ENCODE results near the gene TRAM1L1.

Gene TRAM1L1

DNA sequence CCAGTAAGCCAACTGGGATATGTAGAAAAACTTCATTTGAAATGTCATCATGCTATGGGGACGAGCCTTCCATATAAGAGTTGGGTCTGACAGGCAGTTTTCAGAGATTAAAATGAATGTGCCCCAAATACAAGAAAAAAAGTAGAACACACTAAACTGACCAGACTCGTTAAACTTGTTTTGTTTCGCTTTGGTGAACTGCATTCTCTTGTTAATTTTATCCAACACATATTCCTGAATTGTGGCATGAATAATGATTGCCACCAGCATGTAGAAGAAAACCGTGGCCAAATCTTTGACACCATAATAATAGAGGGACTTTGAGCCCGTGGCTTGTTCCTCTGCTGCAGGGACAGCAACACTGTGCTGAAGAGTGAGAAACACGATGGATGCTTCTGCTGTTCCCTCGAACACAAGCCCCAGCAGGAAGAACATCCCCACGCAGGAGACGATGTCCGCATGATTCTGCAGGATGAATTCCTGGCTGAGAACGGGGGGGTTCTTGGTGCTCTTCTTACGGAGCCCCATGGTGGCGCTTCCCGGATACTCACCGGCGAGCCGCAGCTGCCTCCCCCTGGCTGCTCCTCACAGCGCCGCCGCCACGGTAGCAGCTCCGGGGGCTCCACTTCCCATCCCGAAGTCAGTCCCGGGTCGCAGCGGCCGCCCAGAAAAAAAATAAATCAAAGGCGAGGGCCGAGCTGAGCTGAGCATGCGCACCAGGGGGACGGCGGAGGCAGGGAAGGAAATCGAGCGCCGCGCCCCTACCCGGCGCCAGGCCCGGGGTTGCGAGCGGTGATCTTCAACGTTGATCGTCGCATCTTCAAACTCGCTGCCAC is at the start of gene TRAM1L1:
TSS of gene TRAM1L1 (minus strand) at position 711 of the 836 bp plus-strand sequence. CDS start at position 528, 183 bp downstream.
- DNase-seq (ENCODE audit: low read depth in 2 of 2): peak in 1 of 2 donors; percentile 0

DNA sequence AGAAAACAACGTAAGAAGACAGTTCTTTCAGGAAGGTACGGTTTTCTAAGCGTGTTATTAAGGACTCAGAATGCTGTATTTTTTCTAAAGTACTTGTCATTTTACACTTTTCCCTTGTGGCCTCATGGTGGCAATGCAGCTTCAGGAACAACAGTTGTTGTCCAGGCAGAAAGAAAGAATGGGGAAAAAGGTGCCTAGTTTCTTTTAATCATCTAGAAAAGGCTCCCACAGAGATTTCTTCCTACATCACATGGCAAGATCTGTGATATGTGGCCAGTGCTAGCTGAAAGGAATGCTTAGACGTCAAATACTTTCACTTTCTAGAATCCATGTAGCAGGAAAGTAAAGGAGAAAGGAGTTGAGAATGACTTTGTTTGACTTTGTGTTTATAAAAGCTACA is 49.0 kb upstream of the TRAM1L1 start:
- no peak for DNase-seq (ENCODE audit: low read depth in 2 of 2)

DNA sequence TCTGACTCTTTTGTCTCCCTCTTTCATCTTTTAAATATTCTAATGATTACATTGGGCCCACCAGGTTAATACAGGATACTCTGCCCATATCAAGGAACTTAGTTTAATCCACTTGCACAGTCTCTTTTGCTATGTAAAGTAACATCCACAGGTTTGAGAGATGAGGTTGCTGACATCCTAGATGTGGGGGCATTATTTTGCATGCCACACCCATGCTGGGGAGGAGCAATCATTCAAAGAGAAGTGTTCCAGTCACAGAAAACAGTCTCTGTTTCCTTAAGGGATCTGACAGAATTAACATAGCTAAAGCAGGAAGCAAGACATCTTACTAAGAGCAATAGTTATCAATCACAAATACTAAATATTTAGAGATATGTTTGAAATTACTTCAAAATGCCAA is 11.5 kb upstream of the TRAM1L1 start:
- DNase-seq (ENCODE audit: low read depth in 2 of 2): no peak

DNA sequence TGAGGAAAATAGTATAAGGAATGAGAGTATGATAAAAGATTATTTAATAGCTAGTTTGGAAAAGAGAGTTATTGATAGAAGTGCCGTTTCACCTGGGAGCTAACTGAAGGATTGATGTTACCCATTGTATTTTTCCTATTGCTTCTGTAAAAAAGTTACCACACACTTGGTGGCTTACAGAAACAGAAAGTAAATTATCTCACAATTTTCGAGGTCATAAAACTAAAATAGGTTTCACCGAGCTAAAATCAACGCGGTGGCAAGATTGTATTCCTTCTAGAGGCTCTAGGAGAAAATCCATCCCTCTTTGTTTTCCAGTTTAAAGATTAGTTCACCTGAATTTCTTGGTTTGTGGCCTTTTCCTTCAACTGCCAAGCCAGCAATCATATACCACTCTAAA is 11.1 kb upstream of the TRAM1L1 start:
- DNase-seq (ENCODE audit: low read depth in 2 of 2): no peak

DNA sequence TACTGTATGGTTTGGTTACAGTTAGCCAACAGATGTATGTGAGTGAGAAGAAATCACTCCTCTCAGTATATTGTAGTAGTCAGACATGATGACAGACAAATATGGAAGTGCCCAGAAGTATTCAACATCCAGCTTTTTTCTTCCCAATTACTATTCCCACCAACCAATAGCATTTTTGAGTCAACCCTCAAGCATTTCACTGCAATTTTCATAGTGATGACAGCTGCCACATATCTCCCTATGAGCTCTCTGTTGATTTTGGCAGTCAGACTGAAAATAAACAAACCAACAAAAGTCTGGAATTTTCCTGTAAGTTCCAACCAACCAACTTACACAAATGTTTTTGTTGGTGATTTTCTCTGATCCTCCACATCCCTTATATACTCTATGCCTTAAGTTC is 8.2 kb upstream of the TRAM1L1 start:
- DNase-seq (ENCODE audit: low read depth in 2 of 2): no peak

DNA sequence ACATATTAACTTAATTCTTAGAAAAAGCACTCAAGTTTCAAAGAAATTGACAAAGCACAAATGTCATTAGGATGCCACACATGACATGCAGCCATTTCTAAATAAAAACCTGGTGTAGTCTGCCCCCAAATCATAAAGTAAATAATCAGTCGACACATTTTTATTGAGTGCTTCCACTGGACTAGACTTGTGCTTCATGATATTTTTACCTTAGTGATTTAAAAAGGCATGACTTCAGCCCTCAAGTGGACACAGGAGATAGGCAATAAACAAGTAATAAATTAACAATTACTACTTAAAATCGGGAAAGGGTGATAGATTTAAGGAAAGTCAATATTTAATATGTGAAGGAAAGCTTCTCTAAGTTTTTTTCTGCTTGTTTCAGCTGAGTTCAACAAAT is 7.6 kb downstream of the TRAM1L1 start:
- no peak for DNase-seq (ENCODE audit: low read depth in 2 of 2)

DNA sequence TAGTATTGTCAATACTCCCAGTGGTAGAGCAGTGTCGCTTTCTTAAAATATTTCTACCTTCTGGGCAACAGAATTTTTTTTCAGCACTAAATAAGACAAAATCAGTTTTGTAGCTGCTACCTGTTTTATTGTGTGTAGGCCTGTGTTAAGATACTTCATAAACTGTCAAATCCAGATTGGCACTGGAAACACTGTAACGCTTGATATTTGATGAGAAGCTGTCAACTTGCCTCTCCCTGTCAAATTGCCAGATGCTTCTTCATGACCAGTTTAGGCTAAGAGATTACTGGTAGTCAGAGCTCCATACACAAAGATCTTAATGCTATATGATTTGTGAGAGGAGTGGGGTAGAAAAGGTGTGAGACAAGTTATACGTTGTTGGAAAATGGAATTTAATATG is 17.3 kb downstream of the TRAM1L1 start:
- DNase-seq (ENCODE audit: low read depth in 2 of 2): no peak

DNA sequence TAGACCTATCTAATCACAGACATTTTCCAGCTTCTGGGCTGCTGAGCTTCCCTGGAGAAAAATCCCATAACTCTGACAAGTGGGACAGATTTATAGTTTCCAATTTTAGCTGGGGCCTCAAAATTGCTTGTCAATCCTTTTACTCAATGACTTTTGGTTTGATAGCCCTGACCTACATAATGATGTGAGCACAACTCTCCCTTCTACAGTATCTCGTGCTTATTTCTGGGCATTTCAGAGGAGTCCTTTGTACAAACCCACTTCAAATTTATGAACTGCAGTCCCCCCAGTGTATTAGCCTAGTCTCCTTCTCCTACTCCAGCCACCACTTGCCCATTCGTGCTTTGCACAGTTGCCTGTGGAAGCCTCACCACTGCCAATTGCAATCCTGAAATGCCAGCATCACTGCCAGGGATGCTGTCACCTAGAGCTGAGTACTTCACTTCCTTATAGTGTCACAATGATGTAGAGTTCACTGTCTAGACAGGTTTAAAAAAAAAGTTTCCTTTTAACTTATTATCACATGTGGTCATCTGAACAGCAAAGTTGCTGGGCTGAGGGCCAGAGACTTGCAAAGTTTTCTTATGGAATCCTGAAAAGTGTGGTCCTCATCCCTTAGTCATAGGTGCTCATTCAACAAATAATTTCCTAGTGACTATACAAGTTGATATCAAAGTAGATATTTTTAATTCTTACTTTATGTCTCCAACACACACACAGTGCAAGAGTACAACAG is 21.2 kb downstream of the TRAM1L1 start:
- no peak for DNase-seq (ENCODE audit: low read depth in 2 of 2)

DNA sequence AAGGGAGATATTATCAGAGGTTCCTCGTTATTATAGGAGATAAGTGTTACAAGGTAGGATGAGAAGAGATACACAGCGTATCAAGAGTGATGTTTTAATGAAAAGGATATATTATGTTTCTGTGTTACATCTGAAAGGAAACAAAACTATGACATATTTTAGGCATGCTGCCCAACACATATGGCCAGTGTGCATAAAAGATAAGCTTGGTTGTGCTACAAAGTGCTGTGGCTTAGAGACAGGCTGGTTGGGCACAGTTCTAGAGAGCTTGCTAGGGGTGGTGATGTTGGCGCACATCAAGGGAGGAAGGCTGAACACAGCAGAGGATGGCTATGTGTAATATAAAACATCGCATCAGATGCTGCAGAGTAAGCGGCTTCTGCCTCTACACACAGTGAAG is 42.4 kb downstream of the TRAM1L1 start:
- no peak for DNase-seq (ENCODE audit: low read depth in 2 of 2)
